Effector CD4-positive, alpha-beta T cell (primary cell): ENCODE results near the gene NEU1.
"Not testable (repeated sequence)": the region's sequence is repeated elsewhere in the genome, so short reads cannot be mapped to it uniquely, and the experiment has no call there.

ENCODE experiments used
- DNase-seq: peaks from one replicate; pipeline ENCODE4 v3.0.0-alpha.2; 2020
- total RNA-seq: gene quantifications from one replicate; lab custom pipeline; 2026; lab: John Stamatoyannopoulos, UW

The NEU1 gene
- total RNA-seq, result 347 reads per million, percentile 96 among the genes with 10 or more reads in this experiment

DNA sequence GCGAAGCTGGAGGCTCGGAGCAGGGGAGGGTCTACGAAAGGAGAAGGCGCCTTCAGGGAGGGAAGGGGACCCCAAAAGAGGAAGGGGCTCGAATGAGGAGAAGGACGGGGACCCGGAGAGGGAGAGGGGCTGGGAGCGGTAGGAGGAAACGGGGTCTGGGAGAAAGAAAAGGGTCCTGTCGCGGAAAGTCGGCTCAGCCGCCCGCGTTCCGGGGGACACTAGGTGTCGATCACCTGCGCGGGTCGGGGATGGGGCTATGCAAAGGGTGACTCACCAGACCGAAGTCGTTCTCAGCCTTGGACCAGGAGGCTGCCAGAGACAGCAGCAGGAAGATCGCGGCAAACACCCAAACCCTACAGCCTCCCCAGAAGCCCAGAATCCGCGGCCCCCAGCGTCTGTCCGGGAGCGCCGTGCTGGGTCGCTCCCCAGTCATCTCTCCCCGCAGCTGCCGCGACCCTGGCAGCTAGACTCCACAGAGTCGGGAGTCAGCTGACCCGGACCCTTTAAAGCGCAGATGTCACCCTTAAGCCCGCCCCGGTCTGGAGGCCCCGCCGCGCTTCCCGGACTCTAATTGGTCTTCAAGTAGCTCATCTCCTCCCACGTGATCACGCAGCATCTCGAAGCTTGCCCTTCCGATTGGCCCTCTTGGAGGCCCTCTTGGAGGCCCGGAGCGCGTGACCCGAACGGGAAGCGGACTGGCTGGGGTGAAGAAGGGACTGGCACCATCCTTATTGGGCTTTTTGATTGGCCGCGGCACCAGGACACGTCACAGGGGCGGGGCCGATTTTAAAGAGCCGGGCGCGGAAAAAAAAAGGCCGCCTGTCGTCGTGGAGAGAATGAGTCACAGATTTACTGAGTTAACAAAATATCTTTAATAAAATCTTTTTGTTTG is at the start of gene NEU1:
TSS of gene NEU1 (minus strand) at position 478 of the 892 bp plus-strand sequence. CDS start at position 433, 45 bp downstream.
- peak; percentile 99 for DNase-seq

DNA sequence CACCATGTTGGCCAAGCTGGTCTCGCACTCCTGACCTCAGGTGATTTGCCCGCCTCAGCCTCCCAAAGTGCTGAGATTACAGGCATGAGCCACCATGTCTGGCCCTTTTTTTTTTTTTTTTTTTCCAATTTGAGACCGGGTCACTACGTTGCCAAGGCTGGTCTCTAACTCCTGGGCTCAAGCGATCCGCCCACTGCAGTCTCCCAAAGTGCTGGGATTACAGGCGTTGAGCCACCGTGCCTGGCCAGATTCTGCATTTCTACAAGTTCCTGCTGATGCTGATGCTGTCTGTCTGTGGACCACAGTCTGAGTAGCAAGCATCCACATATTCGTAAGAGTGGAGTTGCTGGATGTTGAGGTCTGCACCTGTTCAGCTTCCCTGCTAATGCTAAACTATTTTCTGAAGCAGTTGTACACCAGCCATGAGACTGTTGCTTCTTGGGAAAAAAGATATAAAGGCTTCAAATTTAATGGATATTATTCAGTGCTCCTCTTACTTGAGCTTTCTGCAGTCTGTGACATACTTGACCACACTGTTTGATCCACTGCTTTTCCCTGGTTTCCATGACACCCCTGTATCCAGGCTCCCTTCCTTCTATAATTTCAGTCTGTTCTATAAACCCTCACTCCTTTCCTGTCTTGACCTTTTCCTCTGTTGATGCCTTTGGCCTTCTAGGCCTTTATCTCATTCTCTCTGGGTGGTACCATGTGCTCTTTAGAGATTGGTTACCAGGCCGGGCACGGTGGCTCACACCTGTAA is 49.4 kb upstream of the NEU1 start:
- no peak for DNase-seq

DNA sequence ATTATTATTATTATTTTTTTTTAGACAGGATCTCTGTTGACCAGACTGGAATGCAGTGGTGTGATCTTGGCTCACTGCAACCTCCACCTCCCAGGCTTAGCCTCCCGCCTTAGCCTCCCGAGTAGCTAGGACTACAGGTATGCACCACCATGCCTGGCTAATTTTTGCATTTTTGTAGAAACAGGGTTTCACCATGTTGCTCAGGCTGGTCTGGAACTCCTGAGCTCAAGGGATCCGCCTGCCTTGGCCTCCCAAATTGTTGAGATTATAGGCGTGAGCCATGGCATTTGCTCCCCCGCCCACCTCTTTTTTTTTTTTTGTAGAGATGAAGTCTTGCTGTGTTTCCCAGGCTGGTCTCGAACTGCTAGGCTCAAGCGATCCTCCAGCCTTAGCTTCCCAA is 46.7 kb upstream of the NEU1 start:
- not testable (repeated sequence) for DNase-seq

DNA sequence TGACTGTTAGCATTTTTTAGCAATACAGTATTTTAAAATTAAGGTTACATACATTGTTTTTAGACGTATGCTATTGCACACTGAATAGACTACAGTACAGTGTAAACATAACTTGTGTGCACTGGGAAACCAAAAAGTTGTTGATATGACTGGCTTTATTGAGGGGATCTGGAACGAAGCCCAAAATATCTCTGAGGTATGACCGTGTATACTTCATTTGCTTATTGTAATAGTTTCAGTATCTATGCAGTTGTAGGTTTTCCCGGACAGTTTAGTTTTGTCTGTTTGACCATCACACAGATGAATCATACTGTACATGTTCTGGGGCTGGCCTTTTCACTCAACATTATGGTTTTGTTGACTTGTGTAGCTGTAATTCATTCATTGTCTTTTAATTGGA is 46.2 kb upstream of the NEU1 start:
- DNase-seq, result no peak

DNA sequence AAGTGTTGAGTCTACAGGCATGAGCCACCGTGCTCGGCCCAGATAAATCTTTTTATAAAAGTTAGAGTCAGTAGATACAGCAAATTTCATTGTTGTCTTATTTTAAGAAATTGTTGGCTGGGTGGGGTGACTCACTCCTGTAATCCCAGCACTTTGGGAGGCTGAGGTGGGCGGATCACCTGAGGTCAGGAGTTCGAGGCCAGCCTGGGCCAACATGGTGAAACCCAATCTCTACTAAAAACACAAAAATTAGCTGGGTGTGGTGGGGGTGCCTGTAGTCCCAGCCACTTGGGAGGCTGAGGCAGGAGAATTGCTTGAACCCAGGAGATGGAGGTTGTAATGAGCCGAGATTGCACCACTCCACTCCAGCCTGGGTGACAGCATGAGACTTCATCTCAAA is 45.6 kb upstream of the NEU1 start:
- DNase-seq, result not testable (repeated sequence)

DNA sequence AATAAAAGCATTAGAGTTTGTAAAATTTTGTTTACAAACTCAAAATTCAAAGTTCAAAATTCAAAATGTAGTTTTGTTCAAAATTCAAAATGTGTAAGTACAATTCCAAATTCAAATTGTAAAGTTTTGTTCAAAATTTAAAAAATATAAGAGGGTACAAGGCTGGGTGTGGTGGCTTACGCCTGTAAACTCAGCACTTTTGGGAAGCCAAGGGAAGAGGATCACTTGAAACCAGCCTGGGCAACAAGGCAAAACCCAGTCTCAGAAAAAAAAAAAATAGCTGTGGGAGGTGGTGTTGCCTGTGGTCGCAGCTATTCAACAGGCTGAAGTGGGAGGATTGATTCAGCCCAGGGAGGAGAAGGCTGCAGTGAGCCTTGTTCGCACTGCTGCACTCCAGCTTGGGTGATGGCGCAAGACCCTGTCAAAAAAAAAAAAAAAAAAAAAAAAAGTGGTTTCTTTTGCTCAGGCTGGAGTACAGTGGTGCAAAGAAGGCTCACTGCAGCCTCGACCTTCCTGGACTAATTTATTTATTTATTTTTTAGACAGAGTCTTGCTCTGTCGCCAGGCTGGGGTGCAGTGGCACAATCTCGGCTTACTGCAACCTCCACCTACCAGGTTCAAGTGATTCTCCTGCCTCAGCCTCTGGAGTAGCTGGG is 44.7 kb upstream of the NEU1 start:
- DNase-seq, result no peak

DNA sequence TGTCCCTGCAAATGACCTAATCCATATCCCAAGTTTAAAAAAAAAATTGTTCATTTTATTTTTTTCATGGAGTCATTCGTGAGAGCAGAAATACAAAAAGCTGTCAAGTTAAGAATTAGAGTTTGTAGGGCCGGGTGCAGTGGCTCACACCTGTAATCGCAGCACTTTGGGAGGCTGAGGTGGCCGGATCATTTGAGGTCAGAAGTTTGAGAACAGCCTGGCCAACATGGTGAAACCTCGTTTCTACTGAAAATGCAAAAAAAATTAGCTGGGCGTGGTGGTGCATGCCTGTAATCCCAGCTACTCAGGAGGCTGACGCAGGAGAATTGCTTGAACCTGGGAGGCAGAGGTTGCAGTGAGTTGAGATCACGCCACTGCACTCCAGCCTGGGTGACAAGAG is 44.1 kb upstream of the NEU1 start:
- DNase-seq, result not testable (repeated sequence)

DNA sequence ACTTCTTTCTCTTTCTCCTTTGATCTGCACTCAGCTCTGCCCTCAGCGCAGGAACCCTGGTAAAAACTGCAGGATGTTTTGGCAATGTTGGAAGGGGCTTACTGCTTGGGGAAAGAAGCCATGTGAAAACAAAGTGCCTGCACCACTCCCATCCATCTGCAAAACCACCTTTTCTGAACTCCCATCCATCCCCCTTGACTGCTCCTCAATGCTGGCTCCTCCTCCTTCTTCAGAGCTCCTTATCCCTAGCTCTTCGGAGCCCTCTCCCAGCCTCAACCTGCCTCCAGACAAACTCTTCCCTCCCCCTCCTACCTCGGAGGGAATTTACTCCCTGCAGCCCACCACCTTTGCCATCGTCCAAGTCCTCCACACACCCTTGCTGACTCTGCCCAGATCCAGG is 43.5 kb upstream of the NEU1 start:
- DNase-seq, result no peak

DNA sequence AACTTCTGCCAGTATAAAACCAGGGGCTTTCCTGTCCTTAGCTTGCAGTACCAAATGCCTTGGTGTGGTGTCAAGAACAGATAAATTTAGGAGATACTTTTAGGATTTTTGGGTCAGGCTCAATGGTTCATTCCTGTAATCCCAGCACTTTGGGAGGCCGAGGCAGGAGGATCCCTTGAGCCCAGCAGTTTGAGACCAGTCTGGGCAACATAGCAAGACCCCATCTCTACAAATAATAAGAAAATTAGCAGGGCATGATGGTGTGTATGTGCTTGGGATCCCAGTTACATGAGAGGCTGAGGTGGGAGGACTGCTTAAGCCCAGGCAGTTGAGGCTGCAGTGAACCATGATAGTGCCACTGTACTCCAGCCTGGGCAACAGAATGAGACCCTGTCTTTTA is 42.4 kb upstream of the NEU1 start:
- no peak for DNase-seq

DNA sequence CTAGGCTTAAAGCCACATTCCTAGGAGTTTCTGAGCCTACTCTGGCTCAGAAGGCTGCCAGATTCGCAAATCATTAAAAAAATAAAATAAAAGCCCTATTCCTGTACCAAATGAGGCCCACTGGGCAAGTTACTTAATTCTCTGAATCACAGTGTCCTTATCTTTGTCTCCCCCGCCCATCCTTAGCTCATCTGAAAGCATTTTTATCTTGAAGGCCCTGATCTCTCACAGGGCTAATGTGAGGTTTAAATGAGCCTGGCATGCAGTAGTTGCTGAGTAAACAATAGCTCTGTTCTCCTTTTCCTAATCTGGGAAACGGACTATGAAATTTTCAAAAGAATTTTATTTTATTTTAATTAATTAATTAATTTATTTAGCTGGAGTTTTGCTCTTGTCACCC is 41.3 kb upstream of the NEU1 start:
- no peak for DNase-seq

DNA sequence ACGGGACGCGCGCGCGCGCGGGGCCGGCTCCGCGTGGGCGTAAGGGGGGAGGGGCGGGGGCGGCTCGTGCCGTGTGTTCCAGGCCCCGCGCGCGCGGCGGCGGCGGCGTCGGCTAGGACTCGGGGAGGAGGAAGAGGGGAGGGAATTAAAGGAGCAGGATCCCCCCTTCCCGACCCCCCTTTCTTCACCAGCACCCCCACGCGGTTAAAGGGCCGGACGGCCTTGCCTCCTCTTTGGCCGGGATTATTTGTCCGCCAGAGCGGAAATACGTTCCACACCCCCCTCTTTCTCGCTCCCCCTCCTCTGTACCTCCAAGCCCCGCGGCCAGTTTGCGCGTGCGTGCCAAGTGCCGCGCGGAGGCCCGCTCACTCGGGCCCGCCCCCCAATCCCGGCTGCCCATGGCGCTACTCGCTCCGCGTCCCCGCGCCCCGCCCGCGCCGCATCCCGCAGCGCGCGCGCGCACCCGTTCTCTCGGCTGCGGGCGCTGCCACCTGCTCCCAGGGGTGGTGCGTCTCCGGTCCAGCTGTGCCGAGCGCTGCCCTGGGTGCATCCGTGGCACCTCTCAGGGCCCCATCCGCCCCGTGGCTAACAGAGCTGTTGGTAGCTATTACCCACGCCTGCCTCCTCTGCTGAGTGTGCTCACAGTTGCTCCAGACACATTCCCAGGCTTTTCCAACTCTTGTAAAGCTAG is 39.5 kb upstream of the NEU1 start, which contains the start of gene ZBTB12:
TSS of gene ZBTB12 (minus strand) at position 134 of the 691 bp plus-strand sequence. CDS start 781 bp downstream, outside the sequence.
- peak; percentile 73 for DNase-seq

DNA sequence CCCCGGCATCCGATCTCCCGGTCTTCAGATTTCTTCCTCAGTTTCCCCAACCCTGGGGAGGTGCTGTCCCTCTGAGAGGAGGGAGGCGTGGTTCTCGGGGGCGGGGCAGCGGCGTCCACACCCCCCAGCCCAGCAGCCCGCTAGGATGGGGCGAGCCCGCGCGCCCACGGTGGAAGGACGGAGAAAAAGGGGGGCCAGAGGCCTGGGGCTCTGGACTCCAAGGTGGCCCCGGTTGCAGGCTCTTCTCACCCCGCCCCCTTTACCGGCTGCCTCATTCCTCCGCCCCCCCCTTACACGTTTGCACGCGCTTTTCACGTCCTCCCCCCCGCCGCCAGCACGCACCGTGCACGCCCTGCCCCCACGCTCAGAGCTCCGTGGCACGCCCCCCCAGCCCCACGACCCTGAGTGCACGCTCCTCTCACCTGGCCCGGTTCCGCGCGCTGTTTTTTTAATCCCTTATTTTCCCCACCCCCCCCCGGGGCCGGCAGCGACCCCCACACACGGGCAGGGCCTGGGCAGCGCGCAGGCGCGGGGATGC is 38.9 kb upstream of the NEU1 start:
- DNase-seq, result peak; percentile 56

DNA sequence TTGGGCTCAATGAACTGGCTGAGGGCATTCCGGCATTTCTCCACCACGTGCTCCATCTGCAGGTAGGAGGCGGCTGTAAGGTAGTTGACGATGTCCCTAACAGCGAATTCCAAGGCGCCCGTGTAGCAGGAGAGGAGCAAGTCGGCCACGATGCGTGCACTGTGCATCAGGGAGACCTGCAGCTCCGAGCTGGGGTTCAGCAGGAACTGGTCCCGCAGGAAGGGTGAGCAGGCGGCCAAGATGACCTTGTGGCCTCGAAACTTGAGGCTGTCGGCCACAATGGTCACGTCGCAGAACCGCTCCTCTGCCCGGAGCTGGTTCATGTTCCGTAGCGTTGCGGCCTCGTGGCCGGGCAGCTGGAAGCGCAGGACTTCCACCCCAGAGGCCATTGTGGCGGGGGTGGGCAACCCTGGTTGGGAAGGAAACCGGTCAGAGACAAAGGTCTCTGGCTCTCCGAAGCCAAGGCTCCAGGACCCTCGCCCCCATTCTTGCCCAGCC is 38.3 kb upstream of the NEU1 start:
- no peak for DNase-seq

DNA sequence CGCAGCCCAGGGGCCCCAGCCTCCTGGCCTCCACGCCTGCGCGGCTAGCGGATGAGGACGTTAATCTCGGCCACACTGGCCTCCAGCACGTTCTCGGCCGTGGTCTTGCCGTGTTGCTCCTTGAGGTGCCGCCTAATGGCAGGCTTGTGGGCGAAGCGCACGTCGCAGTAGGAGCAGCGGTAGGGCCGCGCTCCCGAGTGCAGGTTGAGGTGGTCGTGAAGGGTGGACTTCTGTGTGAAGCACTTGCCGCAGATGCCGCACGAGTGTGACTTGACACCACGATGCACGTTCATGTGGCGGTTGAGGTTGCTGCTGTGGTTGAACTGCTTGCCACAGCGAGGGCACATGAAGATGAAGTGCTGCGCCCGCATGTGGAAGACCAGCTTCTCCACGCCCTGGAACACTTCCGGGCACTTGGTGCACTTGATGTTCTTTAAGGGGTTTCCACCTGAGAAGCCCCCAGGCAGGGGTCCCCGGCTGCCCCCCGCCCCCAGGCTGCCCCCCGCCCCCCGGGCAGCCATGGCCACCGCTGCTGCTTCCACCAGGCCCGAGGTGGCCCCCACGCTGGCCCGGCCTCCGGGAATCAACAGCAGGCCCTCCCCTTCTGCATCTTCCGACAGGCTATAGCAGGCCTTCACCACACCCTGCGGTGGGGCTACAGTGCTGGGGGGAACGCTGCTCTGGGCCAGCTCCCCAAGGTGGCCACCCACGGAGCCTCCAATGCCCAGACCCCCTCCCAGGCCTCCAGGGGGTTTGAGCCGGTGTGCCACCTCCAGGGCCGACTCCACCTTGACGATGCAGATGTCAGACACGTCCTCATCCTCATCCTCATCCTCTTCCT is 37.5 kb upstream of the NEU1 start:
- no peak for DNase-seq

DNA sequence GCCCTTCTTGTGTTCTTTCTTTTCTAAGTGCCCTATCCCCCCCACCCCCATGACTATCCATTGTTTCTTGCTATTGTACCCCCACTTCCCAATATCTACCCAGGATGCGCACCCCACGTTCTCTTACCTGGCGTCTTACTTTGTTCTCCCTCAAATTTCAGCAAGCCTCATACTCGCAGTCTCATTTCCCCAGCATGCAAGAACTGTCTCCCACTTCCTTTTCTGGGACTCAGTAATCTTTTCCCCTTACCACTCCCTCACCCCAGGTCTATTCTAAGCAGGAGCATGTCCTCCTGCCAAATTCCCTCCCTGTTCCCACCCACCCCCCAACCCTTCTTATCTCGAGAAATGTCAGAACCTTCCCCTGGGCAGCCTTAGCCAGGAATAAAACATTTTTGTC is 36.6 kb upstream of the NEU1 start:
- no peak for DNase-seq

DNA sequence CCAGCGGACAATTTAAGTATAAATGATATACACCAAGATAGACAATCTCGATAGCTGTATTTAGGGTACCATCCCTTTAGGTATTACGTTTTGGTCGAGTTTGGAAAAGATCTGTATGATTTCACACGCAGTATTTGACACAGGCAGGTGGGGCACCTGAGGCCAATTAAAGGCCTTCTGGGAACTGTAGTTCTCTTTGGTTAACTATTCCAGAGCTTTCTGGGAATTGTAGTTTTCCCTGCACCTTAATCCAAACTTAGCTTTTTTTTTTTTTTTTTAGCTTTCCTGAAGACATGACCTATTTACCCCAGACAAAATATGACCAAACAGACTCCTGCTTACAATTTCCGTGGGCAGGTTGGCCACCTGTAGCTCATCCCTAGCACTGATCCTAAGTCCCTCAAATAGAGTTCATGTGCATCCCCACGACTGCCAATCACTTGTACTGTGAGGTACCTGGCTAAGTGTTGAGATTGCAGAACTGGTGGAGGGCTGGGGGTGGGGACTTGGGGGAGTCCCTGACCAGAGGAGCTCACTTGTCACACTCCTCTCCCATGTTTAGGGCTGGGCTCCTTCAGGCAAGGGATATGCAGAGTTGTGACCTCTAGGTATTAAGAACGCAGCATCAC is 35.9 kb upstream of the NEU1 start:
- DNase-seq, result peak; percentile 18

DNA sequence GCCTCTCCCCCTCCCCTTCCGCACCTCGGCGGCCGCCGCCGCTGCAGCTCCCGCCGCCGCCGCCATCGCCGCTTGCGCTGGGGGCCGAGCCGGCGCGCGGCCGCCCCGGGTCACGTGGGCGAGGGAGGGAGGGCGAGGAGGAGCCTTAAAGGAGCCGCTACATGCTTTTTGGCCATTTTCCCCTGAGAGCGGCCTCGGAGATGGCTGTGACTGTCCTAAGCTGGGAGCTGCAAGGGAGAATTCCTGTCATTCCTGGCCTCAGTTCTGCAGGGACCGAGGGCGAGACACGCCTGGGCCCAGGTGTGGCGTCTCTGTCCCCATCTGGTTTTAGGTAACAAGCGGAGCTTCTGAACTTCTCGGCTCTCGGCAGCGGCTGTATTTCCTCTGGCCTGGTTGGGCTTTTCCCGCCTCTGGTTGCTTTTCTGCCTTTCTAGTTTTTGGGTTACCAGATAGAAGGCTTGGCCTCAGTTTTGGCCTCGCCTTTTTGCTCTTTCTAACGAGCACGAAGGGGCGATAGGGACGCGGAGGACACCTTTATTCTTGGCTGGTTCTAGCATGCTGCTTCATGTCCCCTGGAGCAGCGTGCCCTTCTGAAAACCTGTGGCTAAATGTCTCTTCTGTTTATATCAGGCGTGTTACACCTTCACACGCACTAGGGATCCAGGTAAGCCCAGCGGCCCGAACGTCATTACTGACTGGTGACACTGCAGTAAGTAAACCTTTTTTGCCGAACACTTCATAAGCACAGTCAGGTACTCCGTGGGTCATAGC is 35.2 kb upstream of the NEU1 start, which contains the start of gene EHMT2:
TSS of gene EHMT2 (minus strand) at position 87 of the 771 bp plus-strand sequence. CDS start at position 66, 21 bp downstream.
- peak; percentile 76 for DNase-seq

DNA sequence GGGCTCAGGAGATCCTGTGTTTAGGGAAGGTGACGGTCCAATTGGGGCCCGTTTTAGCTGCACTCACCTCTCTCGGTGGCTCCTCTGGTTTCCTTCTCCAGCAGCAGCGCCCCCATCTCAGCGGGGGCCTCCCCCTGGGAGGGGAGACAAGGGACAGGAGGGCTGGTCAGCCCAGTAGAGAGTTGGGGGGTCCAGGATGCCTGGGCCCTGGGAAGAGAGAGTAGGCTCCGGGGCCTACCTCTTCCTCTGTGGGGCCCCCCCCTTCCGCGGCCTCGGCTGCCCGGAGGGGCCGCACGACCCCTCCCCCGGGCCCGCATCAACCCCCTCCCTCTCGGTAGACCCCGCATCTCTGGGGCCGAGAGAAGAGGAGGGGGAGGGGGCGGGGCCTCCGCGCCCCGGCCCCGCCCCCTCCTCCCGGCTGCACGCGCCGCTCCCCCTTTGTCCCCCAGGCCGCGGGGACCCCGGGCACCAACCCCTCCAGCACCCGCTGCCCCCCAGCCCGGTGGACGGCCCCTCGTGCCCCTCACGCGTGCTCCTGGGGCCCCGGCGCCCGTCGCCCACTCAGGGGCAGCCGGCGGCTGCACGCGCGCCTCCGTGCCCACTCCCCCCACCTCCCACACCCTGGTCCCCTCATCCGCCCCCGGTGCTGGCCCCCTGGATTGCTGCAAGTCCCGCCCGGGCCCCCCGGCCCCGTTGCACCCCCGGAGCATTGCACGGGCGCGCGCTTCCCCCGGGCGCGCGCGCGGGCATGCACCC is 34.4 kb upstream of the NEU1 start:
- no peak for DNase-seq

DNA sequence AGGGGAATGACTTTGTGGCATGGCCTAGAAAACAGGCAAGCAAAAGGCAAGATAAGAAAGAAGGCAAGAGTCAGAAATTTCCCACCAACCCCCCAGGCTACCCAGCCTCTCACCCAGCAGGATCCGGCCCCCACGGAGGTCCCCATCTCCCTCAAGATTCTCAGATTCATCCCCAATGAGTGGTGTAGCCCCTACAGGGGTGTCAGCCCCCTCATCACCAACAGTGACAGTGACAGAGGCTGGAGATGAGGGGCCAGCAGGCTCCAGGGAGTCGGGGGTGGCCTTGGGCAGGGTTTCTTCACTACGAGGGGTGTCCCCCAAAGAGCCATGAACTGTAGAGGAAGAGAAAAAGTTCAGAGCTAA is 33.9 kb upstream of the NEU1 start:
- DNase-seq, result no peak
